Breast epithelium (tissue), 4 donors: Measurements from ENCODE around the gene PTPRN2. TPM values are rescaled to one million over a fixed set of nuclear protein-coding genes. Genes with fewer than 3 reads are reported as not detected.

Source experiments
- DNase-seq, 2 donors: peaks; one replicate each; pipeline ENCODE4 v3.0.0-alpha.2; 2019; ENCODE audit warnings: low spot score in 2 of 2
- H3K27ac ChIP-seq, 2 donors: fragments of 200-600 bp; sonication (generic) in 1 of 2; one replicate each; pipeline ENCODE4 v1.5.1; 2016 to 2019; ENCODE audit warnings: mild to moderate bottlenecking in 1 of 2
- H3K27me3 ChIP-seq, 2 donors: fragments of 200-600 bp; sonication (generic) in 1 of 2; one replicate each; pipeline versions ENCODE4 v1.5.1 to v1.6.0; 2017 to 2019; ENCODE audit warnings: control low read depth in 1 of 2, mild to moderate bottlenecking in 1 of 2
- H3K36me3 ChIP-seq: fragments of 200-600 bp; one replicate; pipeline ENCODE4 v1.5.1; 2019
- H3K4me1 ChIP-seq, 2 donors: fragments of 200-600 bp; sonication (generic); one replicate each; pipeline ENCODE4 v1.5.1; 2016 to 2019; ENCODE audit warnings: control low read depth in 1 of 2
- H3K4me3 ChIP-seq, 3 donors: fragments of 200-600 bp; sonication (generic); 1 replicate in 2 of 3; 2 replicates in 1 of 3; pipeline ENCODE4 v1.5.1; 2016 to 2019; ENCODE audit warnings: mild to moderate bottlenecking in 3 of 3, moderate library complexity in 2 of 3
- H3K9me3 ChIP-seq, 2 donors: fragments of 200-600 bp; sonication (generic) in 1 of 2; one replicate each; pipeline ENCODE4 v1.5.1; 2016 to 2019; ENCODE audit warnings: control low read depth in 1 of 2
- POLR2A ChIP-seq: fragments of 450-650 bp; IDR thresholded peaks from one replicate; pipeline ENCODE4 v1.6.1; 2016; ENCODE audit warnings: antibody characterized with exemption, mild to moderate bottlenecking, moderate library complexity
- POLR2AphosphoS5 ChIP-seq, 3 donors: sonication (generic); formaldehyde crosslinking; IDR thresholded peaks; one replicate each; pipeline ENCODE4 v1.6.1; 2017; ENCODE audit warnings: antibody characterized with exemption in 3 of 3
- intact Hi-C: fragments of 100-400 bp; cut with DNase I; formaldehyde crosslinking; loops from one replicate; pipeline ENCODE4 v1.15.1; 2023; ENCODE audit warnings: low total_unique reads
- total RNA-seq, 3 donors: library from RNA; depleted of rRNA; stranded (reverse); fragments of >200 nt; gene quantifications; one replicate each; pipeline ENCODE4 v1.1.0, GENCODE V29; 2016
- TF ChIP-seq, protein P1 (sequence below), 3 donors: fragments of 450-650 bp; IDR thresholded peaks; one replicate each; pipeline ENCODE4 v1.5.1; 2016 to 2017; ENCODE audit warnings: antibody characterized with exemption in 3 of 3, mild to moderate bottlenecking in 3 of 3, moderate library complexity in 3 of 3

PTPRN2 gene
- total RNA-seq, 3 donors from 2014 or later = 1.6 to 2.2 (median 2.2) TPM

- Histone ChIP-seq H3K36me3 (no peaks in the 10 kb centered on the region), H3K4me1 (no peaks in the 10 kb centered on the region), H3K27me3 (no peaks in the 10 kb centered on the region), H3K9me3 (peaks cover 0 to 3% of the 10 kb centered on the region in 2 donors), H3K27ac (no peak overlapping the region), H3K4me3 (no peak overlapping the region)
- intact Hi-C loops = loop anchor here (1.0 kb wide), 1 partner anchor 47 kb away; no protein-coding TSS in a partner anchor
- TF ChIP-seq POLR2AphosphoS5 (IDR thresholded peaks at IDR 0.05) (no peak), POLR2A (no peak)
- TF ChIP-seq, protein P1, sequence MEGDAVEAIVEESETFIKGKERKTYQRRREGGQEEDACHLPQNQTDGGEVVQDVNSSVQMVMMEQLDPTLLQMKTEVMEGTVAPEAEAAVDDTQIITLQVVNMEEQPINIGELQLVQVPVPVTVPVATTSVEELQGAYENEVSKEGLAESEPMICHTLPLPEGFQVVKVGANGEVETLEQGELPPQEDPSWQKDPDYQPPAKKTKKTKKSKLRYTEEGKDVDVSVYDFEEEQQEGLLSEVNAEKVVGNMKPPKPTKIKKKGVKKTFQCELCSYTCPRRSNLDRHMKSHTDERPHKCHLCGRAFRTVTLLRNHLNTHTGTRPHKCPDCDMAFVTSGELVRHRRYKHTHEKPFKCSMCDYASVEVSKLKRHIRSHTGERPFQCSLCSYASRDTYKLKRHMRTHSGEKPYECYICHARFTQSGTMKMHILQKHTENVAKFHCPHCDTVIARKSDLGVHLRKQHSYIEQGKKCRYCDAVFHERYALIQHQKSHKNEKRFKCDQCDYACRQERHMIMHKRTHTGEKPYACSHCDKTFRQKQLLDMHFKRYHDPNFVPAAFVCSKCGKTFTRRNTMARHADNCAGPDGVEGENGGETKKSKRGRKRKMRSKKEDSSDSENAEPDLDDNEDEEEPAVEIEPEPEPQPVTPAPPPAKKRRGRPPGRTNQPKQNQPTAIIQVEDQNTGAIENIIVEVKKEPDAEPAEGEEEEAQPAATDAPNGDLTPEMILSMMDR (IDR thresholded peaks at IDR 0.05) = no peak
- no peak for DNase-seq
Measured at GRCh38 chr7:157560710-157561522, 1026.7 kb downstream of the PTPRN2 start.

DNA sequence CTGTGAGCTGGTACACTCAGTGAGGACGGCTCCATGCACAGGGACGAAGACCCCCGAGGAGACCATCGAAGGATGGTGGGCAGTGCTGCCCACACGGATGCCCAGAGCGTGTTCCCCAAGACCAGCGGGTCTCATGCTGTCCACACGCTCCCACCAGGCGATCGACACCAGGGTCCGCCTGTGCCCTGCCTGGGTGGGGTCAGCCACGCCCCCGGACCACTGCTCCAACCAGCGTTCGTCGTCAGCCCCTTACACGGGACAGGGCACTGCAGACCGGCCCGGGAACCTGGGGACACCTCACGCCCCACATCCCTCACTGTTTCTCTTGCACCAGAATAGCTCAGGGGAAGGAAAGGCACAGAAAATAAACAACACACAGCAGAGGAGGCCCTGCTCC, 1027.4 kb downstream of the PTPRN2 start:
- H3K36me3 ChIP-seq = no peaks in the 10 kb centered on the region
- TF ChIP-seq POLR2A = no peak
- no peak for TF ChIP-seq POLR2AphosphoS5 (IDR thresholded peaks at IDR 0.05)
- TF ChIP-seq, protein P1 (IDR thresholded peaks at IDR 0.05) = no peak
- H3K9me3 ChIP-seq = peaks cover 0 to 3% of the 10 kb centered on the region in 2 donors
- H3K4me3 ChIP-seq = no peak overlapping the region
- intact Hi-C loops = no loop called here
- H3K27me3 ChIP-seq = no peaks in the 10 kb centered on the region
- DNase-seq = no peak
- H3K27ac ChIP-seq = no peak overlapping the region
- H3K4me1 ChIP-seq = no peaks in the 10 kb centered on the region

GRCh38 chr7:157559596-157560257, 1027.9 kb downstream of the PTPRN2 start:
- intact Hi-C loops = no loop called here
- H3K27ac ChIP-seq = no peak overlapping the region
- H3K4me3 ChIP-seq = no peak overlapping the region
- peaks cover 0 to 3% of the 10 kb centered on the region in 2 donors for H3K9me3 ChIP-seq
- TF ChIP-seq POLR2A = no peak
- TF ChIP-seq, protein P1 (IDR thresholded peaks at IDR 0.05) = no peak
- H3K27me3 ChIP-seq = no peaks in the 10 kb centered on the region
- no peak for DNase-seq
- no peaks in the 10 kb centered on the region for H3K4me1 ChIP-seq
- H3K36me3 ChIP-seq = no peaks in the 10 kb centered on the region

- TF ChIP-seq POLR2A (no peak), POLR2AphosphoS5 (IDR thresholded peaks at IDR 0.05) (no peak)
- TF ChIP-seq, protein P1 (IDR thresholded peaks at IDR 0.05) = no peak
- Histone ChIP-seq H3K27me3 (no peaks in the 10 kb centered on the region), H3K36me3 (no peaks in the 10 kb centered on the region), H3K4me1 (no peaks in the 10 kb centered on the region), H3K27ac (no peak overlapping the region), H3K9me3 (peaks cover 0 to 3% of the 10 kb centered on the region in 2 donors), H3K4me3 (no peak overlapping the region)
- DNase-seq = no peak
- intact Hi-C loops = no loop called here
Measured at GRCh38 chr7:157558875-157559595, 1028.6 kb downstream of the PTPRN2 start.
